ENCODE results near the gene TXNRD3.
A peak's percentile ranks its signal among the peaks of the same experiment; 100 is the strongest.

TXNRD3 gene

GRCh38 chr3:126654571-126655383 is at the start of gene TXNRD3:
Gene TXNRD3 (minus strand): TSS chr3:126655124.
- POLR2A ChIA-PET = no interaction called here
- DNase-seq (ENCODE audit: extremely low spot score) = peak; percentile 60
- CTCF ChIA-PET = interaction anchor here (0.9 to 1.5 kb wide), 3 partner anchors 24 to 51 kb away, joined by 3 to 6 read pairs (median 3); no protein-coding TSS in a partner anchor
- TF ChIP-seq CTCF (IDR thresholded peaks at IDR 0.05; ENCODE audit: control extremely low read depth, extremely low read depth, low read depth, missing control alignments) = no peak

GRCh38 chr3:126703512-126704493 is 48.9 kb upstream of the TXNRD3 start, which contains the start of gene CHCHD6:
Gene CHCHD6 (plus strand): TSS chr3:126704240. CDS start chr3:126704313, 73 bp downstream.
- POLR2A ChIA-PET = no interaction called here
- CTCF ChIA-PET = interaction anchor here (0.7 to 1.8 kb wide), 8 partner anchors 10 to 843 kb away, joined by 3 to 8 read pairs (median 4); no protein-coding TSS in a partner anchor
- no peak for TF ChIP-seq CTCF (IDR thresholded peaks at IDR 0.05; ENCODE audit: control extremely low read depth, extremely low read depth, low read depth, missing control alignments)

GRCh38 chr3:126699011-126699410 is 44.1 kb upstream of the TXNRD3 start:
- TF ChIP-seq CTCF (IDR thresholded peaks at IDR 0.05; ENCODE audit: control extremely low read depth, extremely low read depth, low read depth, missing control alignments) = no peak
- DNase-seq (ENCODE audit: extremely low spot score) = no peak
- ChIA-PET CTCF (interaction anchor here (1.3 kb wide), 1 partner anchor 12 kb away, joined by 3 read pairs; no protein-coding TSS in a partner anchor), POLR2A (no interaction called here)

More at GRCh38 chr3:126703512-126704493, 48.9 kb upstream of the TXNRD3 start, which contains the start of gene CHCHD6:
- peak; percentile 99 for DNase-seq (ENCODE audit: extremely low spot score)

GRCh38 chr3:126696701-126697267 is 41.9 kb upstream of the TXNRD3 start:
- CTCF ChIA-PET = interaction anchor here (1.0 to 6.6 kb wide), 5 partner anchors 13 to 883 kb away, joined by 3 to 32 read pairs (median 4); no protein-coding TSS in a partner anchor
- DNase-seq (ENCODE audit: extremely low spot score) = no peak
- POLR2A ChIA-PET = no interaction called here
- TF ChIP-seq CTCF (IDR thresholded peaks at IDR 0.05; ENCODE audit: control extremely low read depth, extremely low read depth, low read depth, missing control alignments) = no peak

GRCh38 chr3:126693921-126694320 is 39.0 kb upstream of the TXNRD3 start:
- ChIA-PET POLR2A (no interaction called here), CTCF (interaction anchor here (1.4 to 6.6 kb wide), 2 partner anchors 11 to 14 kb away, joined by 4 to 32 read pairs; no protein-coding TSS in a partner anchor)
- no peak for TF ChIP-seq CTCF (IDR thresholded peaks at IDR 0.05; ENCODE audit: control extremely low read depth, extremely low read depth, low read depth, missing control alignments)
- DNase-seq (ENCODE audit: extremely low spot score) = no peak

All from GM10248 (cell line).